BLaER1 (cell line): ENCODE data around the gene SHE.

Experiments used
- H3K27ac ChIP-seq: shearing (Covaris generic); formaldehyde crosslinking; 2 replicates; pipeline ENCODE4 v1.8.1; 2022
- H3K27me3 ChIP-seq: shearing (Covaris generic); formaldehyde crosslinking; 2 replicates; pipeline ENCODE4 v1.8.1; 2022
- H3K36me3 ChIP-seq: shearing (Covaris generic); formaldehyde crosslinking; 2 replicates; pipeline ENCODE4 v1.8.1; 2022
- H3K4me1 ChIP-seq: shearing (Covaris generic); formaldehyde crosslinking; 2 replicates; pipeline ENCODE4 v1.8.1; 2022
- H3K4me2 ChIP-seq: shearing (Covaris generic); formaldehyde crosslinking; 2 replicates; pipeline ENCODE4 v1.8.1; 2022
- H3K4me3 ChIP-seq: shearing (Covaris generic); formaldehyde crosslinking; 2 replicates; pipeline ENCODE4 v1.8.1; 2022
- H3K9ac ChIP-seq: shearing (Covaris generic); formaldehyde crosslinking; 2 replicates; pipeline ENCODE4 v1.8.1; 2022
- H3K9me3 ChIP-seq: shearing (Covaris generic); formaldehyde crosslinking; 2 replicates; pipeline ENCODE4 v1.8.1; 2022
- H4K20me1 ChIP-seq: shearing (Covaris generic); formaldehyde crosslinking; 2 replicates; pipeline ENCODE4 v1.8.1; 2022
- Cebpa-rat ChIP-seq: shearing (Covaris generic); IDR thresholded peaks from 2 replicates; pipeline ENCODE4 v1.8.1; 2022

SHE gene

DNA sequence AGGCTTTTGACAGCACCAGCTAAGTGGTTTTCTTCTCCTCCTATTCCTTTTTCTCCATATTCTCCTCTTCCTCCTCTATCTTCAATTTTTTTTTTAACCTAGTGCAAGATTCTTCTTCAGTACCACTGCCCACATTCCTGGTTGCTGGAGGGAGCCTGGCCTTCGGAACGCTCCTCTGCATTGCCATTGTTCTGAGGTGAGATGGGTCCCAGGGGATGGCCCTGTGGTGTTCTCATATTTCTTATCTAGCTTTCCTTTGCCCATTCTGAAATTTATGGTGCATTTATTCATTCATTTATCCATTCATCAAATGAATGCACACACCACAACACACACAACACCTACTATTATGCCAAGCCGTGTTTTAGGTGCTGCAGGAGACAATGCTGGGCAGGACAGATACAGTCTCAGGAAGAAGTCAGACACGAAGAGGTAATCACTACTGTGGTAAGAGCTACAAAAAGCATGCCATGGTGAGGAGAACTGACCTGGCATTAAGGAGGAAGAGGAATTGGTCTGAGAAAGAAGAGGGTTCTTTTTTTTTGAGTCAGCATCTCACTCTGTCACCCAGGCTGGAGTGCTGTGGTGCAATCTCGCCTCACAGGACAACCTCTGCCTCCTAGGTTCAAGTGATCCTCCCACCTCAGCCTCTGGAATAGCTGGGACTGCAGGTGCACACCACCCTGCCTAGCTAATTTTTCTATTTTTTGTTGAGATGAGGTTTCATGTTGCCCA, 47.7 kb downstream of the SHE start:
- peak overlapping the region; percentile 56 for H3K4me2 ChIP-seq
- H3K9ac ChIP-seq, result no peak overlapping the region
- H3K27me3 ChIP-seq, result no peaks in the 10 kb centered on the region
- no peaks in the 10 kb centered on the region for H3K36me3 ChIP-seq
- no peak for TF ChIP-seq Cebpa-rat
- H4K20me1 ChIP-seq, result no peaks in the 10 kb centered on the region
- H3K9me3 ChIP-seq, result no peaks in the 10 kb centered on the region
- no peak overlapping the region for H3K27ac ChIP-seq
- H3K4me1 ChIP-seq, result peaks cover 19% of the 10 kb centered on the region
- H3K4me3 ChIP-seq, result no peak overlapping the region

- Histone ChIP-seq H3K27ac (no peak overlapping the region), H3K36me3 (no peaks in the 10 kb centered on the region), H3K4me2 (peak overlapping the region; percentile 56), H3K9ac (no peak overlapping the region), H3K27me3 (no peaks in the 10 kb centered on the region), H4K20me1 (no peaks in the 10 kb centered on the region), H3K9me3 (no peaks in the 10 kb centered on the region), H3K4me3 (no peak overlapping the region), H3K4me1 (peaks cover 20% of the 10 kb centered on the region)
- TF ChIP-seq Cebpa-rat, result no peak
Observed at GRCh38 chr1:154453574-154454352, 48.4 kb downstream of the SHE start.

GRCh38 chr1:154453161-154453560, 49.1 kb downstream of the SHE start:
- no peaks in the 10 kb centered on the region for H3K36me3 ChIP-seq
- H3K27ac ChIP-seq, result no peak overlapping the region
- no peak for TF ChIP-seq Cebpa-rat
- no peaks in the 10 kb centered on the region for H4K20me1 ChIP-seq
- H3K4me1 ChIP-seq, result peaks cover 26% of the 10 kb centered on the region
- no peaks in the 10 kb centered on the region for H3K27me3 ChIP-seq
- no peak overlapping the region for H3K4me3 ChIP-seq
- no peak overlapping the region for H3K9ac ChIP-seq
- no peaks in the 10 kb centered on the region for H3K9me3 ChIP-seq
- H3K4me2 ChIP-seq, result peak overlapping the region; percentile 56

DNA sequence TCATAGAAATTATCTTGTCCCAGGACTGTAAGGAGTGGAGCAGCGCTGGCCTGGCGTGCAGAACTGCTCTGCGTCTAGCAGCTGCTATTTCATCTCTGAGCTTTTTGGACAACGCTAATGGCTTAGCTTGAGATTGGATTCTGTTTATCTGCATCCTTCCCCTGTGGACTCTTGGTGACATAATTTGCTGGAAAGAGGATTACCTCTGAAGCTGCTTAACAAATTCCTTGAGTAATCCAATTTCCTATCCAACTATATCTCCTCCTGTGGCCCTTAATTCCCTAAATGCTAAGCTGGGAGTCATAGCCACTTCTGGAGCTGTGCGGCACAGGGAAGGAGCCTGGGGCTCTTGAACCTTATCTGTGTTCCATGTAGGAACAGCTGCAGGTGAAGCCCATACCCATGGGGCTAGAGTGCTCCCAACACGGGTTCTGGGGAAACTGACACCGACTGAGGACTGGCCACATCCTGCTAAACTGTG, 53.8 kb downstream of the SHE start:
- no peaks in the 10 kb centered on the region for H4K20me1 ChIP-seq
- no peak overlapping the region for H3K27ac ChIP-seq
- H3K4me1 ChIP-seq, result peaks cover 20% of the 10 kb centered on the region
- no peaks in the 10 kb centered on the region for H3K27me3 ChIP-seq
- H3K4me3 ChIP-seq, result no peak overlapping the region
- H3K36me3 ChIP-seq, result no peaks in the 10 kb centered on the region
- H3K9me3 ChIP-seq, result no peaks in the 10 kb centered on the region
- TF ChIP-seq Cebpa-rat, result no peak
- H3K9ac ChIP-seq, result no peak overlapping the region
- H3K4me2 ChIP-seq, result peak overlapping the region; percentile 17

- Histone ChIP-seq H3K9ac (no peak overlapping the region), H3K36me3 (no peaks in the 10 kb centered on the region), H3K27ac (no peak overlapping the region), H3K4me1 (peaks cover 23% of the 10 kb centered on the region), H3K4me2 (no peak overlapping the region), H3K9me3 (no peaks in the 10 kb centered on the region), H4K20me1 (no peaks in the 10 kb centered on the region), H3K27me3 (no peaks in the 10 kb centered on the region), H3K4me3 (no peak overlapping the region)
- no peak for TF ChIP-seq Cebpa-rat
Observed at GRCh38 chr1:154446789-154447188, 55.4 kb downstream of the SHE start.

- Histone ChIP-seq H3K9ac (no peak overlapping the region), H3K4me1 (peaks cover 28% of the 10 kb centered on the region), H3K4me3 (no peak overlapping the region), H3K27me3 (no peaks in the 10 kb centered on the region), H3K36me3 (no peaks in the 10 kb centered on the region), H3K4me2 (no peak overlapping the region), H3K9me3 (no peaks in the 10 kb centered on the region), H4K20me1 (no peaks in the 10 kb centered on the region), H3K27ac (no peak overlapping the region)
- no peak for TF ChIP-seq Cebpa-rat
Observed at GRCh38 chr1:154446292-154446691, 55.9 kb downstream of the SHE start.

DNA sequence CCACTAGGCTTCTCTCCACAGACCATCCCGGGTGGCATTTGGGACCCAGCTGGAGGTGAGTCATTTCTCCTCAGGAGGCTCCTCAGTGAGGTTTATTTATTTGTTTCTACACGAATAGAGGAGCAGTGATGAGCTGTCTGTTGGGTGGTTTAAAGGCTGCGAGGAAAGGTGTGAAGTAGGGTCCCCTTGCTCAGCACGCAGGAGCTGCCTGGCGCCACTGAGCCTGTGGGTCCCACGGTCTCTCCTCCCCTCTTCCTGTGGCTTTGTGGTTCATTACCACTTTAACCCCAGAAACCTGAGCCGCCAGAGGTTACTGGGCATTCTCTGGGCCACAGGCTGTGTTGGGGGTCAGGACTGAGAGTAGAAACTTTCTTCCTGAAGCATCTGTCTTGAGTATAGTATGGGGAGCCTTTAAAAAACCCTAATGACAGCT, 57.2 kb downstream of the SHE start:
- Histone ChIP-seq H3K9me3 (no peaks in the 10 kb centered on the region), H4K20me1 (no peaks in the 10 kb centered on the region), H3K27me3 (no peaks in the 10 kb centered on the region), H3K27ac (no peak overlapping the region), H3K9ac (no peak overlapping the region), H3K36me3 (no peaks in the 10 kb centered on the region), H3K4me1 (peaks cover 30% of the 10 kb centered on the region), H3K4me3 (no peak overlapping the region), H3K4me2 (peak overlapping the region; percentile 48)
- TF ChIP-seq Cebpa-rat, result no peak

DNA sequence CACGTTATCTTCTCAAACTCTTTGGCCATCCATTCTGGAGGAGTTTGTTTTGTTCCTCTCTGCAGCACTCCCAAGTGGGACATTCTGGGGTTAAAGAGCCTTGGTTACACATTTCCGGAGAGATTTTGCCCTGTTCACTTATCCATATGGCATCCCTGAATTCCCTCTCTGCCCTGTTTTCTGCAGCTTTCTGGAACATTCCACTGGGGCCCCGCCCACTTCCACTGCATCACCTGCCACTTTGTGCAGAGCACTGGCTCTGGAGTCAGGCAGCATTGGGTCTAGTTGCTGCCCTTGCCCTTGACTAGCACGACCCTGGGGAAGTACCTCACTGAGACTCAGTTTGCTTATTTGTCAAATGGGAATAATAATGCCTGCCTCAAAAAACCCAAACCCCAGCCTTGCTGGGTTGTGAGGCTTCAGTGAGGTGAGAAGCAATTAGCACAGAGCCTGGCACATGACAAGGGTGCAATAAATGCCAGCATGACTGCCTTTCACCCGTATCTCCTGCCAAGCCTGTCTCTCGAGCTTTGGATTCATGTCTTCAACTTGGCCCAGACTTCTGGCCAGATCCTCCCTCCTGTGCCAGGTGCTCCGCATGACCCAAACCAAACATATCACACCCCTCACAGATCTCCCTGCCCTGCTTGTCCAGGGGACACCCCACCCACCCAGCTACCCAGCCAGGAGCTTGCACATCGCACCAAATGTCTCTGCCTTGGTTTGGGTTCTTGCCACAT, 58.8 kb downstream of the SHE start:
- H3K36me3 ChIP-seq, result no peaks in the 10 kb centered on the region
- no peaks in the 10 kb centered on the region for H3K27me3 ChIP-seq
- H3K4me1 ChIP-seq, result peaks cover 26% of the 10 kb centered on the region
- H3K4me3 ChIP-seq, result no peak overlapping the region
- no peak overlapping the region for H3K27ac ChIP-seq
- H3K9ac ChIP-seq, result no peak overlapping the region
- TF ChIP-seq Cebpa-rat, result no peak
- no peak overlapping the region for H3K4me2 ChIP-seq
- H3K9me3 ChIP-seq, result no peaks in the 10 kb centered on the region
- H4K20me1 ChIP-seq, result no peaks in the 10 kb centered on the region

GRCh38 chr1:154442006-154442740, 60.0 kb downstream of the SHE start:
- Histone ChIP-seq H3K4me2 (peak overlapping the region; percentile 36), H3K36me3 (no peaks in the 10 kb centered on the region), H3K9ac (no peak overlapping the region), H3K27me3 (no peaks in the 10 kb centered on the region), H3K4me1 (peaks cover 22% of the 10 kb centered on the region), H4K20me1 (no peaks in the 10 kb centered on the region), H3K27ac (no peak overlapping the region), H3K9me3 (no peaks in the 10 kb centered on the region), H3K4me3 (no peak overlapping the region)
- no peak for TF ChIP-seq Cebpa-rat
